Esophagus squamous epithelium (tissue), 5 donors: ENCODE measurements around the gene ZNFX1. TPM values are rescaled to one million over a fixed set of nuclear protein-coding genes. Genes with fewer than 3 reads are reported as not detected.
"Not testable (repeated sequence)": the region's sequence is repeated elsewhere in the genome, so short reads cannot be mapped to it uniquely, and the experiment has no call there.

ENCODE experiments used
- DNase-seq: peaks from one replicate; lab custom pipeline; 2025; lab: John Stamatoyannopoulos, UW
- H3K27ac ChIP-seq, 4 donors: fragments of 200-600 bp; sonication (generic); one replicate each; pipeline ENCODE4 v1.5.1; 2016 to 2019; ENCODE audit warnings: mild to moderate bottlenecking in 1 of 4
- H3K27me3 ChIP-seq, 4 donors: fragments of 200-600 bp; sonication (generic); 1 replicate in 3 of 4; 2 replicates in 1 of 4; pipeline versions ENCODE4 v1.5.1 to v1.6.0; 2017 to 2021; ENCODE audit warnings: antibody characterized with exemption in 1 of 4
- H3K36me3 ChIP-seq, 3 donors: fragments of 200-600 bp; sonication (generic); one replicate each; pipeline ENCODE4 v1.5.1; 2016 to 2019
- H3K4me1 ChIP-seq, 3 donors: fragments of 200-600 bp; sonication (generic); one replicate each; pipeline ENCODE4 v1.5.1; 2017 to 2019
- H3K4me3 ChIP-seq, 4 donors: fragments of 200-600 bp; sonication (generic); 1 replicate in 3 of 4; 2 replicates in 1 of 4; pipeline ENCODE4 v1.5.1; 2016 to 2019; ENCODE audit warnings: mild to moderate bottlenecking in 2 of 4, moderate library complexity in 1 of 4
- H3K9me3 ChIP-seq, 3 donors: fragments of 200-600 bp; sonication (generic); one replicate each; pipeline ENCODE4 v1.5.1; 2016 to 2019
- CTCF ChIP-seq, 6 experiments: fragments of 450-650 bp in 4 of 6; fragments of 200-600 bp in 2 of 6; sonication (generic) in 2 of 6; IDR thresholded peaks; one replicate each; pipeline ENCODE4 v1.5.1; 2016 to 2019; ENCODE audit warnings: antibody characterized with exemption in 6 of 6, mild to moderate bottlenecking in 4 of 6, moderate library complexity in 4 of 6
- POLR2A ChIP-seq, 4 donors: fragments of 450-650 bp; IDR thresholded peaks; one replicate each; pipeline ENCODE4 v1.6.1; 2017; ENCODE audit warnings: antibody characterized with exemption in 4 of 4, mild to moderate bottlenecking in 4 of 4, moderate library complexity in 3 of 4
- WGBS, 2 donors: methylation state at CpG; one replicate each; pipeline ENCODE4 v1.1.5; 2018; 5-methylcytosine and 5-hydroxymethylcytosine counted together
- intact Hi-C: fragments of 100-400 bp; cut with DNase I; formaldehyde crosslinking; loops from one replicate; pipeline ENCODE4 v1.15.0; 2022
- total RNA-seq, 4 donors: library from RNA; depleted of rRNA; stranded (reverse); fragments of >200 nt; gene quantifications; one replicate each; pipeline ENCODE4 v1.1.0, GENCODE V29; 2016
- donor health status: DM: yes; HTN: yes; CAD: no.

The ZNFX1 gene
- total RNA-seq, 4 donors from 2014 or later, result 12.8 to 25.2 (median 17.9) TPM

- TF ChIP-seq CTCF (IDR thresholded peaks at IDR 0.05), result no peak
- Histone ChIP-seq H3K4me1 (peaks cover 4 to 19% (median 16%) of the 10 kb centered on the region in 3 donors), H3K4me3 (no peak overlapping the region), H3K36me3 (no peaks in the 10 kb centered on the region), H3K9me3 (no peaks in the 10 kb centered on the region), H3K27me3 (peaks cover 7 to 55% (median 16%) of the 10 kb centered on the region in 4 donors), H3K27ac (no peak overlapping the region)
- intact Hi-C loops, result no loop called here
- no peak for DNase-seq
- WGBS, 2 donors, result 57 to 83% methylated on average over 1 of the region's 1 CpG
Observed at GRCh38 chr20:49315580-49315979, 37.7 kb upstream of the ZNFX1 start.

GRCh38 chr20:49314052-49314451, 36.2 kb upstream of the ZNFX1 start:
- DNase-seq, H3K36me3 ChIP-seq, intact Hi-C loops, H3K27ac ChIP-seq, H3K4me3 ChIP-seq, H3K9me3 ChIP-seq: not testable (repeated sequence)
- peaks cover 4 to 13% (median 10%) of the 10 kb centered on the region in 3 donors for H3K4me1 ChIP-seq
- WGBS, 2 donors, result 39 to 49% methylated on average over 2 of the region's 2 CpGs
- peaks cover 4 to 40% (median 13%) of the 10 kb centered on the region in 4 donors for H3K27me3 ChIP-seq

GRCh38 chr20:49313283-49313682, 35.4 kb upstream of the ZNFX1 start:
- H3K27me3 ChIP-seq, result peaks cover 0 to 32% (median 7%) of the 10 kb centered on the region in 4 donors
- intact Hi-C loops, result no loop called here
- no peaks in the 10 kb centered on the region for H3K9me3 ChIP-seq
- peaks cover under 1 to 5% (median 2%) of the 10 kb centered on the region in 3 donors for H3K4me1 ChIP-seq
- 51% methylated on average over 2 of the region's 2 CpGs; no CpG with 5 or more reads in 1 of the 2 donors for WGBS, 2 donors
- no peak overlapping the region for H3K27ac ChIP-seq
- TF ChIP-seq CTCF (IDR thresholded peaks at IDR 0.05), result no peak
- TF ChIP-seq POLR2A (IDR thresholded peaks at IDR 0.05), result no peak
- no peak for DNase-seq
- H3K4me3 ChIP-seq, result no peak overlapping the region
- H3K36me3 ChIP-seq, result no peaks in the 10 kb centered on the region

- H3K27ac ChIP-seq, result no peak overlapping the region
- H3K4me1 ChIP-seq, result no peaks in the 10 kb centered on the region
- H3K27me3 ChIP-seq, result peaks cover 0 to 26% (median 1%) of the 10 kb centered on the region in 4 donors
- TF ChIP-seq CTCF (IDR thresholded peaks at IDR 0.05) (no peak), POLR2A (IDR thresholded peaks at IDR 0.05) (no peak)
- no peak for DNase-seq
- intact Hi-C loops, result no loop called here
- H3K9me3 ChIP-seq, result no peaks in the 10 kb centered on the region
- H3K4me3 ChIP-seq, result no peak overlapping the region
- 78 to 80% methylated on average over 3 to 4 of the region's 4 CpGs for WGBS, 2 donors
- no peaks in the 10 kb centered on the region for H3K36me3 ChIP-seq
Observed at GRCh38 chr20:49312661-49313060, 34.8 kb upstream of the ZNFX1 start.

GRCh38 chr20:49310705-49311104, 32.8 kb upstream of the ZNFX1 start:
- Histone ChIP-seq H3K9me3 (no peaks in the 10 kb centered on the region), H3K27ac (no peak overlapping the region), H3K4me3 (no peak overlapping the region), H3K36me3 (no peaks in the 10 kb centered on the region), H3K4me1 (peaks cover 0 to 9% (median 0%) of the 10 kb centered on the region in 3 donors), H3K27me3 (peaks cover 0 to 6% (median 0%) of the 10 kb centered on the region in 4 donors)
- no peak for DNase-seq
- intact Hi-C loops, result no loop called here
- TF ChIP-seq POLR2A (IDR thresholded peaks at IDR 0.05) (no peak), CTCF (IDR thresholded peaks at IDR 0.05) (no peak)

- DNase-seq, result no peak
- TF ChIP-seq CTCF (IDR thresholded peaks at IDR 0.05) (no peak), POLR2A (IDR thresholded peaks at IDR 0.05) (no peak)
- H3K4me1 ChIP-seq, result peaks cover 0 to 9% (median 0%) of the 10 kb centered on the region in 3 donors
- no peak overlapping the region for H3K4me3 ChIP-seq
- WGBS, 2 donors, result 77 to 85% methylated on average over 3 of the region's 3 CpGs
- no peaks in the 10 kb centered on the region for H3K36me3 ChIP-seq
- intact Hi-C loops, result no loop called here
- H3K27me3 ChIP-seq, result no peaks in the 10 kb centered on the region
- no peaks in the 10 kb centered on the region for H3K9me3 ChIP-seq
- no peak overlapping the region for H3K27ac ChIP-seq
Observed at GRCh38 chr20:49308875-49309274, 31.0 kb upstream of the ZNFX1 start.
